HEK293 (cell line): ENCODE results near the gene C1QTNF1.

Experiments
- CTCF ChIA-PET: fragments of 350-600 bp; formaldehyde crosslinking; extraction: SDS; loops from one replicate; lab custom pipeline; 2021; ENCODE audit warnings: antibody characterized with exemption; lab: Yijun Ruan, JAX
- POLR2A ChIA-PET: fragments of 300-600 bp; formaldehyde crosslinking; extraction: SDS; loops from one replicate; lab custom pipeline; 2020; ENCODE audit warnings: antibody characterized with exemption, inconsistent platforms; lab: Yijun Ruan, JAX
- H3K27ac ChIP-seq: fragments of 200-500 bp; sonication (Bioruptor generic); 2 replicates; pipeline ENCODE4 v1.5.1; 2014; ENCODE audit warnings: low read depth, low read length, control low read depth, inconsistent platforms; ENCODE audit errors: extremely low read depth
- H3K36me3 ChIP-seq, 2 experiments: fragments of 200-500 bp in 1 of 2; sonication (Bioruptor generic) in 1 of 2; 1 replicate in 1 of 2; 2 replicates in 1 of 2; pipeline ENCODE4 v1.5.1; 2014 to 2017; ENCODE audit warnings: inconsistent platforms in 2 of 2, low read length in 2 of 2; ENCODE audit not compliant: control insufficient read depth in 2 of 2, insufficient read depth in 1 of 2
- H3K4me1 ChIP-seq: fragments of 200-500 bp; sonication (Bioruptor generic); 2 replicates; pipeline ENCODE4 v1.5.1; 2014; ENCODE audit warnings: mild to moderate bottlenecking, low read length, inconsistent platforms; ENCODE audit not compliant: control insufficient read depth, insufficient read depth
- H3K4me3 ChIP-seq: 2 replicates; pipeline ENCODE4 v1.5.1; 2011; ENCODE audit warnings: low read depth, mild to moderate bottlenecking, control low read depth, low read length, moderate library complexity
- H3K9me3 ChIP-seq: fragments of 200-500 bp; sonication (Bioruptor generic); 2 replicates; pipeline ENCODE4 v1.5.1; 2014; ENCODE audit warnings: low read depth, low read length, inconsistent platforms; ENCODE audit not compliant: control insufficient read depth, insufficient read depth
- BCL11B ChIP-seq: fragments of 450-650 bp; formaldehyde crosslinking; IDR thresholded peaks from 2 replicates; pipeline ENCODE4 v1.5.1; 2016; ENCODE audit warnings: low read depth, missing biosample characterization, missing genetic modification characterization
- KLF16 ChIP-seq: fragments of 450-650 bp; formaldehyde crosslinking; IDR thresholded peaks from 2 replicates; pipeline ENCODE4 v1.5.1; 2017; ENCODE audit warnings: missing biosample characterization, missing genetic modification characterization
- SCRT1 ChIP-seq: fragments of 450-650 bp; formaldehyde crosslinking; IDR thresholded peaks from 2 replicates; pipeline ENCODE4 v1.5.1; 2016; ENCODE audit warnings: missing biosample characterization, missing genetic modification characterization, borderline replicate concordance
- SP2 ChIP-seq: fragments of 450-650 bp; formaldehyde crosslinking; IDR thresholded peaks from 2 replicates; pipeline ENCODE4 v1.5.1; 2016; ENCODE audit warnings: missing biosample characterization, missing genetic modification characterization
- ZFP69B ChIP-seq: fragments of 450-650 bp; formaldehyde crosslinking; IDR thresholded peaks from 2 replicates; pipeline ENCODE4 v1.5.1; 2016; ENCODE audit warnings: missing biosample characterization, missing genetic modification characterization
- ZIC2 ChIP-seq: fragments of 450-650 bp; formaldehyde crosslinking; IDR thresholded peaks from 2 replicates; pipeline ENCODE4 v1.5.1; 2016; ENCODE audit warnings: missing biosample characterization, missing genetic modification characterization
- ZNF10 ChIP-seq: fragments of 450-650 bp; formaldehyde crosslinking; IDR thresholded peaks from 2 replicates; pipeline ENCODE4 v1.5.1; 2017; ENCODE audit warnings: missing biosample characterization, missing genetic modification characterization
- ZNF292 ChIP-seq: fragments of 450-650 bp; formaldehyde crosslinking; IDR thresholded peaks from 2 replicates; pipeline ENCODE4 v1.5.1; 2016; ENCODE audit warnings: low read depth, missing biosample characterization, missing genetic modification characterization, borderline replicate concordance
- ZNF426 ChIP-seq: fragments of 450-650 bp; formaldehyde crosslinking; IDR thresholded peaks from 2 replicates; pipeline ENCODE4 v1.5.1; 2017; ENCODE audit warnings: missing biosample characterization, missing genetic modification characterization, mild to moderate bottlenecking, inconsistent platforms, moderate library complexity
- ZNF529 ChIP-seq: fragments of 450-650 bp; formaldehyde crosslinking; IDR thresholded peaks from 2 replicates; pipeline ENCODE4 v1.5.1; 2017; ENCODE audit warnings: missing genetic modification characterization, missing biosample characterization; ENCODE audit not compliant: insufficient replicate concordance
- ZNF560 ChIP-seq: fragments of 450-650 bp; formaldehyde crosslinking; IDR thresholded peaks from 2 replicates; pipeline ENCODE4 v1.5.1; 2017; ENCODE audit warnings: missing biosample characterization, missing genetic modification characterization, borderline replicate concordance
- ZNF623 ChIP-seq: fragments of 450-650 bp; formaldehyde crosslinking; IDR thresholded peaks from 2 replicates; pipeline ENCODE4 v1.5.1; 2016; ENCODE audit warnings: missing biosample characterization, missing genetic modification characterization
- ZNF654 ChIP-seq: fragments of 450-650 bp; formaldehyde crosslinking; IDR thresholded peaks from 2 replicates; pipeline ENCODE4 v1.5.1; 2016; ENCODE audit warnings: low read depth, missing biosample characterization, missing genetic modification characterization
- ZNF677 ChIP-seq: fragments of 450-650 bp; IDR thresholded peaks from 2 replicates; pipeline ENCODE4 v1.5.0; 2018; ENCODE audit warnings: missing biosample characterization, mild to moderate bottlenecking, missing genetic modification characterization, moderate library complexity
- ZXDB ChIP-seq: fragments of 450-650 bp; formaldehyde crosslinking; IDR thresholded peaks from 2 replicates; pipeline ENCODE4 v1.5.1; 2016; ENCODE audit warnings: missing biosample characterization, missing genetic modification characterization
- TF ChIP-seq, protein P1 (sequence below): fragments of 450-650 bp; formaldehyde crosslinking; IDR thresholded peaks from 2 replicates; pipeline ENCODE4 v1.5.1; 2016; ENCODE audit warnings: missing biosample characterization, missing genetic modification characterization
- TF ChIP-seq, protein P2 (sequence below): fragments of 450-650 bp; formaldehyde crosslinking; IDR thresholded peaks from 2 replicates; pipeline ENCODE4 v1.5.1; 2017; ENCODE audit warnings: missing biosample characterization, missing genetic modification characterization
- TF ChIP-seq, protein P3 (sequence below): fragments of 450-650 bp; formaldehyde crosslinking; IDR thresholded peaks from 2 replicates; pipeline ENCODE4 v1.5.1; 2016; ENCODE audit warnings: missing biosample characterization, missing genetic modification characterization
- TF ChIP-seq, protein P4 (sequence below): fragments of 450-650 bp; formaldehyde crosslinking; IDR thresholded peaks from 2 replicates; pipeline ENCODE4 v1.5.1; 2016; ENCODE audit warnings: missing biosample characterization, missing genetic modification characterization, low read depth

C1QTNF1 gene

DNA sequence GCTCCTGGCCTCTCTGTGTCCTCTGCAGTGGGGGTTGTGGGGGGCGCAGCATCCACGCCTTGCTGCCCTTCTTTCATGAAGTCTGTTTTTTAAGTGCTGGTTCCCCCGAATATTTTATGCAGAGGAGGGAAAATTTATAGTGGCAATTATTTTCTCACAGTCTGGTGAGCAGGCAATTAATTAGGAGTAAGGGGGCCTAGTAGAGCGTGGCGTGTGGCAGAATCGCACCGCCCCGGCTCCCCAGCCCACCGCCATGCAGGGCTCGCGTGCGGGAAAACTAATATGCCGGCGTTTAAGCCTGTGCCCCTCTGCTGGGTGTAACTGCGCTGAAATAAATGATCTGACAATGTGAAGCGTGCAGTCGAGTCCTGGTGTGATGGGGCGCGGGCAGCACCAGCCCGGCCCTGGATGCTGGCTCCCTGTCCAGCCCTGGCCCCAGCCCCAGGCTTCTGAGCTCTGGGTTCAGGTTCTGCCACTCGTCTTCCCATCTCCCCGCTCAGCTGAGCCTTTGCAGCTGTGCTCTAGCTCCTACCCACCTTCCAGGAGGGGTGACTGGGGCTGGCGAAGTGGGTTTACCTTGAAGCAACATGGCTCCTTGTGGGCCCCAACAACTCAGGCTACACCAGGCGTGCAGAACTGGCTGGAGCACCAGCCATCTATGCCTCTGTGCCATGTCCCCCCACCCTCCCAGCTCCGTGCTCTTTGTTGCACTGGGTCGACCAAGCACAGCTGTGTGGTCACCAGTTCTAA is 64.5 kb downstream of the C1QTNF1 start:
- no peaks in the 10 kb centered on the region for H3K9me3 ChIP-seq
- ChIA-PET CTCF (interaction anchor here (0.6 to 15.1 kb wide), 44 partner anchors 9 to 1606 kb away, joined by 3 to 346 read pairs (median 5); partner anchors contain the start of gene ENGASE), POLR2A (interaction anchor here (0.8 to 1.2 kb wide), 2 partner anchors 24 to 300 kb away, joined by 3 read pairs; no protein-coding TSS in a partner anchor)
- peaks cover 0 to 50% of the 10 kb centered on the region in 2 experiments; a peak in 2 of 3 replicates for H3K36me3 ChIP-seq
- H3K4me3 ChIP-seq, result no peak overlapping the region
- TF ChIP-seq ZNF623 (tag by site-specific recombination), result no peak
- TF ChIP-seq ZNF677 (tag by site-specific recombination), result no peak
- TF ChIP-seq ZNF654 (tag by site-specific recombination), result no peak
- no peak for TF ChIP-seq ZXDB
- no peak for TF ChIP-seq KLF16 (tag by site-specific recombination)
- no peak for TF ChIP-seq ZNF292 (tag by site-specific recombination)
- no peak for TF ChIP-seq ZNF560 (tag by site-specific recombination)
- TF ChIP-seq BCL11B (tag by site-specific recombination), result no peak
- TF ChIP-seq, protein P1, sequence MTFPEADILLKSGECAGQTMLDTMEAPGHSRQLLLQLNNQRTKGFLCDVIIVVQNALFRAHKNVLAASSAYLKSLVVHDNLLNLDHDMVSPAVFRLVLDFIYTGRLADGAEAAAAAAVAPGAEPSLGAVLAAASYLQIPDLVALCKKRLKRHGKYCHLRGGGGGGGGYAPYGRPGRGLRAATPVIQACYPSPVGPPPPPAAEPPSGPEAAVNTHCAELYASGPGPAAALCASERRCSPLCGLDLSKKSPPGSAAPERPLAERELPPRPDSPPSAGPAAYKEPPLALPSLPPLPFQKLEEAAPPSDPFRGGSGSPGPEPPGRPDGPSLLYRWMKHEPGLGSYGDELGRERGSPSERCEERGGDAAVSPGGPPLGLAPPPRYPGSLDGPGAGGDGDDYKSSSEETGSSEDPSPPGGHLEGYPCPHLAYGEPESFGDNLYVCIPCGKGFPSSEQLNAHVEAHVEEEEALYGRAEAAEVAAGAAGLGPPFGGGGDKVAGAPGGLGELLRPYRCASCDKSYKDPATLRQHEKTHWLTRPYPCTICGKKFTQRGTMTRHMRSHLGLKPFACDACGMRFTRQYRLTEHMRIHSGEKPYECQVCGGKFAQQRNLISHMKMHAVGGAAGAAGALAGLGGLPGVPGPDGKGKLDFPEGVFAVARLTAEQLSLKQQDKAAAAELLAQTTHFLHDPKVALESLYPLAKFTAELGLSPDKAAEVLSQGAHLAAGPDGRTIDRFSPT (tag by site-specific recombination), result no peak
- TF ChIP-seq ZIC2 (tag by site-specific recombination), result no peak
- no peak for TF ChIP-seq ZNF10 (tag by site-specific recombination)
- TF ChIP-seq, protein P2, sequence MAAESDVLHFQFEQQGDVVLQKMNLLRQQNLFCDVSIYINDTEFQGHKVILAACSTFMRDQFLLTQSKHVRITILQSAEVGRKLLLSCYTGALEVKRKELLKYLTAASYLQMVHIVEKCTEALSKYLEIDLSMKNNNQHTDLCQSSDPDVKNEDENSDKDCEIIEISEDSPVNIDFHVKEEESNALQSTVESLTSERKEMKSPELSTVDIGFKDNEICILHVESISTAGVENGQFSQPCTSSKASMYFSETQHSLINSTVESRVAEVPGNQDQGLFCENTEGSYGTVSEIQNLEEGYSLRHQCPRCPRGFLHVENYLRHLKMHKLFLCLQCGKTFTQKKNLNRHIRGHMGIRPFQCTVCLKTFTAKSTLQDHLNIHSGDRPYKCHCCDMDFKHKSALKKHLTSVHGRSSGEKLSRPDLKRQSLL (tag by site-specific recombination), result no peak
- TF ChIP-seq, protein P3, sequence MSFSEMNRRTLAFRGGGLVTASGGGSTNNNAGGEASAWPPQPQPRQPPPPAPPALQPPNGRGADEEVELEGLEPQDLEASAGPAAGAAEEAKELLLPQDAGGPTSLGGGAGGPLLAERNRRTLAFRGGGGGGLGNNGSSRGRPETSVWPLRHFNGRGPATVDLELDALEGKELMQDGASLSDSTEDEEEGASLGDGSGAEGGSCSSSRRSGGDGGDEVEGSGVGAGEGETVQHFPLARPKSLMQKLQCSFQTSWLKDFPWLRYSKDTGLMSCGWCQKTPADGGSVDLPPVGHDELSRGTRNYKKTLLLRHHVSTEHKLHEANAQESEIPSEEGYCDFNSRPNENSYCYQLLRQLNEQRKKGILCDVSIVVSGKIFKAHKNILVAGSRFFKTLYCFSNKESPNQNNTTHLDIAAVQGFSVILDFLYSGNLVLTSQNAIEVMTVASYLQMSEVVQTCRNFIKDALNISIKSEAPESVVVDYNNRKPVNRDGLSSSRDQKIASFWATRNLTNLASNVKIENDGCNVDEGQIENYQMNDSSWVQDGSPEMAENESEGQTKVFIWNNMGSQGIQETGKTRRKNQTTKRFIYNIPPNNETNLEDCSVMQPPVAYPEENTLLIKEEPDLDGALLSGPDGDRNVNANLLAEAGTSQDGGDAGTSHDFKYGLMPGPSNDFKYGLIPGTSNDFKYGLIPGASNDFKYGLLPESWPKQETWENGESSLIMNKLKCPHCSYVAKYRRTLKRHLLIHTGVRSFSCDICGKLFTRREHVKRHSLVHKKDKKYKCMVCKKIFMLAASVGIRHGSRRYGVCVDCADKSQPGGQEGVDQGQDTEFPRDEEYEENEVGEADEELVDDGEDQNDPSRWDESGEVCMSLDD, result no peak
- TF ChIP-seq SP2, result no peak
- TF ChIP-seq ZNF529 (tag by site-specific recombination), result no peak
- TF ChIP-seq SCRT1 (tag by site-specific recombination), result no peak
- no peak for TF ChIP-seq ZNF426 (tag by site-specific recombination)
- no peak for TF ChIP-seq ZFP69B (tag by site-specific recombination)
- TF ChIP-seq, protein P4, sequence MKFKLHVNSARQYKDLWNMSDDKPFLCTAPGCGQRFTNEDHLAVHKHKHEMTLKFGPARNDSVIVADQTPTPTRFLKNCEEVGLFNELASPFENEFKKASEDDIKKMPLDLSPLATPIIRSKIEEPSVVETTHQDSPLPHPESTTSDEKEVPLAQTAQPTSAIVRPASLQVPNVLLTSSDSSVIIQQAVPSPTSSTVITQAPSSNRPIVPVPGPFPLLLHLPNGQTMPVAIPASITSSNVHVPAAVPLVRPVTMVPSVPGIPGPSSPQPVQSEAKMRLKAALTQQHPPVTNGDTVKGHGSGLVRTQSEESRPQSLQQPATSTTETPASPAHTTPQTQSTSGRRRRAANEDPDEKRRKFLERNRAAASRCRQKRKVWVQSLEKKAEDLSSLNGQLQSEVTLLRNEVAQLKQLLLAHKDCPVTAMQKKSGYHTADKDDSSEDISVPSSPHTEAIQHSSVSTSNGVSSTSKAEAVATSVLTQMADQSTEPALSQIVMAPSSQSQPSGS (tag by site-specific recombination), result no peak
- no peak overlapping the region for H3K27ac ChIP-seq
- no peaks in the 10 kb centered on the region for H3K4me1 ChIP-seq
